GM12878 (cell line): Measurements from ENCODE around the gene ACTA2. TPM values are rescaled to one million over a fixed set of nuclear protein-coding genes. Genes with fewer than 3 reads are reported as not detected.

ENCODE experiments used
- ATAC-seq: fragments of 200-7000 bp; cut with Tn5 transposase; 3 replicates; pipeline ENCODE4 v1.9.1; 2020; ENCODE audit warnings: mild to moderate bottlenecking, moderate library complexity
- BruUV-seq: library from RNA; stranded (reverse); fragments of 400-500 nt; replicated peaks from 2 replicates; lab custom pipeline; 2021; lab: Mats Ljungman, UMichigan
- CTCF ChIA-PET: fragments of 300-600 bp; sonication (Branson Sonifier 250); formaldehyde crosslinking; extraction: SDS; loops from one replicate; lab custom pipeline; 2021; ENCODE audit warnings: inconsistent platforms; lab: Yijun Ruan, JAX
- POLR2A ChIA-PET: fragments of 350-600 bp; formaldehyde crosslinking; extraction: SDS; loops from one replicate; lab custom pipeline; 2021; ENCODE audit warnings: inconsistent platforms; lab: Charles Lee
- RAD21 ChIA-PET: fragments of 300-600 bp; sonication (Branson Sonifier 250); formaldehyde crosslinking; loops from one replicate; lab custom pipeline; 2023; ENCODE audit warnings: antibody characterized with exemption; ENCODE audit not compliant: unreplicated experiment; lab: Charles Lee
- SMC1A ChIA-PET: fragments of 300-600 bp; sonication (Branson Sonifier 250); formaldehyde crosslinking; loops from one replicate; lab custom pipeline; 2023; ENCODE audit not compliant: unreplicated experiment, uncharacterized antibody; lab: Charles Lee
- DNase-seq: peaks from one replicate; pipeline ENCODE4 v3.0.0-alpha.2; 2011; ENCODE audit warnings: low read depth, low spot score
- FAIRE-seq: peaks from 3 replicates; lab custom pipeline; 2011; peaks lifted over from hg19 to GRCh38; lab: Jason Lieb, UNC
- H2AFZ ChIP-seq: 2 replicates; pipeline ENCODE4 v1.6.0; 2011; ENCODE audit warnings: low read depth, low read length, control low read depth; ENCODE audit not compliant: control insufficient read depth
- H3K27ac ChIP-seq: 2 replicates; pipeline ENCODE4 v1.5.1; 2011; ENCODE audit warnings: control low read depth; ENCODE audit not compliant: control insufficient read depth, insufficient read depth
- H3K27me3 ChIP-seq, 2 experiments: replicated peaks in 1 of 2; 2 replicates each; pipeline versions ENCODE4 v1.6.0 to v1.6.1; 2011; ENCODE audit warnings: low read length in 1 of 2; ENCODE audit not compliant: control insufficient read depth in 2 of 2, insufficient read depth in 2 of 2
- H3K36me3 ChIP-seq, 2 experiments: 2 replicates each; pipeline ENCODE4 v1.5.1; 2011; ENCODE audit warnings: low read length in 1 of 2; ENCODE audit not compliant: control insufficient read depth in 2 of 2, insufficient read depth in 2 of 2
- H3K4me1 ChIP-seq: 2 replicates; pipeline ENCODE4 v1.6.1; 2011; ENCODE audit warnings: mild to moderate bottlenecking, low read length, moderate library complexity, mixed read lengths; ENCODE audit not compliant: control insufficient read depth, insufficient read depth
- H3K4me2 ChIP-seq: 2 replicates; pipeline ENCODE4 v1.6.0; 2011; ENCODE audit warnings: control low read depth; ENCODE audit not compliant: control insufficient read depth, insufficient read depth
- H3K4me3 ChIP-seq: fragments of 200-600 bp; sonication (generic); 2 replicates; pipeline ENCODE4 v1.5.1; 2016
- H3K79me2 ChIP-seq: 2 replicates; pipeline ENCODE4 v1.6.0; 2011; ENCODE audit warnings: low read length; ENCODE audit not compliant: control insufficient read depth, insufficient read depth
- H3K9ac ChIP-seq: 2 replicates; pipeline ENCODE4 v1.8.0; 2011; ENCODE audit warnings: low read length, control low read depth, mixed read lengths; ENCODE audit not compliant: control insufficient read depth, insufficient read depth
- H3K9me3 ChIP-seq: replicated peaks from 3 replicates; pipeline ENCODE4 v1.5.1; 2011; ENCODE audit warnings: mild to moderate bottlenecking, low read length; ENCODE audit not compliant: control insufficient read depth, insufficient read depth
- H4K20me1 ChIP-seq: 2 replicates; pipeline ENCODE4 v1.6.0; 2011; ENCODE audit not compliant: control insufficient read depth, insufficient read depth
- RBBP5 ChIP-seq: fragments of 200-600 bp; sonication (generic); conservative IDR thresholded peaks from 2 replicates; pipeline ENCODE4 v1.6.1; 2016
- ZNF384 ChIP-seq: IDR thresholded peaks from 2 replicates; pipeline ENCODE4 v1.6.1; 2012; ENCODE audit warnings: low read depth, mild to moderate bottlenecking, low read length, improper control_type of control experiment, borderline replicate concordance
- WGBS: methylation state at CpG from one replicate; pipeline ENCODE4 v1.1.6; 2016; ENCODE audit warnings: low lambda C conversion rate; ENCODE audit not compliant: insufficient replicate concordance, insufficient coverage; ENCODE audit errors: missing lambda C conversion rate; 5-methylcytosine and 5-hydroxymethylcytosine counted together
- in situ Hi-C: fragments of 300-500 bp; cut with MboI; formaldehyde crosslinking; loops from 9 replicates; pipeline ENCODE4 v1.14.3; 2018; ENCODE audit warnings: mixed read lengths
- intact Hi-C: fragments of 100-400 bp; cut with micrococcal nuclease; formaldehyde crosslinking; loops from one replicate; pipeline ENCODE4 v1.14.2; 2022; ENCODE audit not compliant: unreplicated experiment
- polyA plus RNA-seq, 11 experiments: library from polyadenylated mRNA; depleted of rRNA in 4 of 11; unstranded in 6 of 11; stranded (reverse) in 5 of 11; fragments of >200 nt; fragmentation: Nextera tagmentation in 4 of 11; fragmentation: Illumina TruSeq in 1 of 11; extraction: Ambion mirVana in 4 of 11; extraction: Trizol in 1 of 11; gene quantifications; 1 replicate in 1 of 11; 2 replicates in 10 of 11; pipeline versions ENCODE4 v1.2.1 to v1.2.3, GENCODE V29; 2011 to 2016; ENCODE audit warnings: inconsistent platforms in 2 of 11, missing spikeins in 2 of 11, low read depth in 1 of 11
- total RNA-seq, 4 experiments: library from RNA; depleted of rRNA in 3 of 4; stranded (reverse); fragments of >200 nt in 3 of 4; fragmentation: Illumina TruSeq in 1 of 4; extraction: Trizol in 1 of 4; gene quantifications; 2 replicates each; pipeline versions ENCODE4 v1.2.1 to v1.2.3, GENCODE V29; 2013 to 2021
- TF ChIP-seq, protein P1 (sequence below): IDR thresholded peaks from 2 replicates; pipeline ENCODE4 v1.6.1; 2012; ENCODE audit warnings: low read depth, low read length, improper control_type of control experiment
- TF ChIP-seq, protein P2 (sequence below): fragments of 450-650 bp; IDR thresholded peaks from 2 replicates; pipeline ENCODE4 v1.6.1; 2016; ENCODE audit warnings: mild to moderate bottlenecking

ACTA2 gene
- total and polyA plus RNA-seq, 10 of the 15 experiments (the other 5 are each of a cell fraction or from before 2014, with no cell fraction given) = 7.4 to 78.2 (median 32.4) TPM

DNA sequence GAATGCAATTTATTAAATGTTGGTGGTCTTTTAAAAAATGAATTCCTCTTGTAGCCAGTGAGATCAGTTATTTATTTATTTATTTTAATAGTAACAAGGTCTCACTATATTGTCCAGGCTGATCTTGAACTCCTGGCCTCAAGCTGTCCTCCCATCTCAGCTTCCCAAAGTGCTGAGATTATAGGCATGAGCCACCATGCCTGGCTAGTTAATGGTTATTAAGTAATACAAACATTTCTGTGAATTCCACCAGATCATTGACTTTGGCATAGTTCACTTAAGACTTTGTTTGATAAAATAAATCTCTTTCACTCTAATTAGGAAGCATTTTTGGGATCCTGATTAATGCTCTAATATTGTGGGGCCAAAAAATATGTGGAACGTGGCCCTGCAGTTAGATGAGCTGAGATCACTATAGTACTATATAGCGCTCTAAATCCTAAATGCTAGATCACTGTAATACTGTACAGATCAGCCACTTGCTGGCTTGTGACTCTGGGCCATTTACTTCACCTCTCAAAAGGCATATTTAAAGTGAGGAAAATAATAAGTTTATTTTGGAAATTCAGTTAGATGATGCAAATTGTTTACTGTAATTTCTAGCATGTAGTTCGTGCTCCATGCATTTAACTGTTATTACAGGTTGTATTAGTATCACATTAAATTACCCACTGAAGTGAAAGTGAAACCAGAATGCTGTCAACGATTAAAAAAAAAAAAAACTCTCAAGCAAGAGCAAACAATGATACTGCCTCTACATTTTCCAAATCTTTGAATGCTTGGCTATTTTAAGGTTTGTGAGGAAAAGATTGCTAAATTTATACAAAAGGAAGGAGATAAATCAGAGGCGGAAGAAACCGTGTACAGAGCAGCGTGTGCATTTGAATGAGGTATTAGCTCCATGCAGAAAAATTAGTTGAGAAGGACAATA, 22.1 kb upstream of the ACTA2 start:
- 37% methylated on average over 7 of the region's 7 CpGs for WGBS
- 0 out of 2 replicates have a peak overlapping the region, but pooled peaks have one; percentile 12 for H3K9ac ChIP-seq

More for the DNA sequence above, 22.1 kb upstream of the ACTA2 start:
- CTCF ChIA-PET = interaction anchor here (1.1 to 2.6 kb wide), 3 partner anchors 13 to 243 kb away, joined by 3 to 10 read pairs (median 8); no protein-coding TSS in a partner anchor
- FAIRE-seq (no peak), ATAC-seq (peak; percentile 55), DNase-seq (no peak)
- no peaks in the 10 kb centered on the region for H3K27me3 ChIP-seq
- H3K36me3 ChIP-seq = no peaks in the 10 kb centered on the region
- H3K79me2 ChIP-seq = no peaks in the 10 kb centered on the region
- in situ Hi-C loops = no loop called here
- POLR2A ChIA-PET = interaction anchor here (0.7 kb wide), 1 partner anchor 16 kb away, joined by 3 read pairs; no protein-coding TSS in a partner anchor
- peak overlapping the region; percentile 49; the same call in 1 of the 2 replicates for H3K27ac ChIP-seq
- SMC1A ChIA-PET = interaction anchor here (1.2 to 3.2 kb wide), 2 partner anchors 12 to 38 kb away, joined by 3 to 11 read pairs; no protein-coding TSS in a partner anchor
- RAD21 ChIA-PET = interaction anchor here (1.0 kb wide), 1 partner anchor 42 kb away, joined by 3 read pairs; no protein-coding TSS in a partner anchor
- H2AFZ ChIP-seq = peak overlapping the region; percentile 77
- intact Hi-C loops = no loop called here
- peak overlapping the region; percentile 74 for H3K4me2 ChIP-seq
- BruUV-seq = no TSS peak
- H3K4me3 ChIP-seq = peak overlapping the region; percentile 41; the same call in 1 of the 2 replicates
- TF ChIP-seq, protein P1, sequence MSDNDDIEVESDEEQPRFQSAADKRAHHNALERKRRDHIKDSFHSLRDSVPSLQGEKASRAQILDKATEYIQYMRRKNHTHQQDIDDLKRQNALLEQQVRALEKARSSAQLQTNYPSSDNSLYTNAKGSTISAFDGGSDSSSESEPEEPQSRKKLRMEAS = no peak
- TF ChIP-seq, protein P2, sequence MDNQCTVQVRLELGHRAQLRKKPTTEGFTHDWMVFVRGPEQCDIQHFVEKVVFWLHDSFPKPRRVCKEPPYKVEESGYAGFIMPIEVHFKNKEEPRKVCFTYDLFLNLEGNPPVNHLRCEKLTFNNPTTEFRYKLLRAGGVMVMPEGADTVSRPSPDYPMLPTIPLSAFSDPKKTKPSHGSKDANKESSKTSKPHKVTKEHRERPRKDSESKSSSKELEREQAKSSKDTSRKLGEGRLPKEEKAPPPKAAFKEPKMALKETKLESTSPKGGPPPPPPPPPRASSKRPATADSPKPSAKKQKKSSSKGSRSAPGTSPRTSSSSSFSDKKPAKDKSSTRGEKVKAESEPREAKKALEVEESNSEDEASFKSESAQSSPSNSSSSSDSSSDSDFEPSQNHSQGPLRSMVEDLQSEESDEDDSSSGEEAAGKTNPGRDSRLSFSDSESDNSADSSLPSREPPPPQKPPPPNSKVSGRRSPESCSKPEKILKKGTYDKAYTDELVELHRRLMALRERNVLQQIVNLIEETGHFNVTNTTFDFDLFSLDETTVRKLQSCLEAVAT = 0 out of 2 replicates have a peak, but pooled peaks have one; percentile 28
- TF ChIP-seq ZNF384 = peak; percentile 74; the same call in 1 of the 2 replicates
- 0 out of 2 replicates have a peak, but pooled peaks have one; percentile 75 for TF ChIP-seq RBBP5
- no peaks in the 10 kb centered on the region for H3K9me3 ChIP-seq
- H4K20me1 ChIP-seq = no peaks in the 10 kb centered on the region
- no peaks in the 10 kb centered on the region for H3K4me1 ChIP-seq
